OCI-LY1 (cell line): ENCODE measurements around the gene CMTM8.

ENCODE experiments used
- EZH2 ChIP-seq: fragments of 200-600 bp; sonication (generic), shearing (Covaris generic); IDR thresholded peaks from 2 replicates; pipeline ENCODE4 v1.8.0; 2017; ENCODE audit warnings: borderline replicate concordance, mixed run types, mild to moderate bottlenecking, antibody characterized with exemption, low read length, moderate library complexity, mixed read lengths
- TF ChIP-seq, protein P1 (sequence below): fragments of 200-600 bp; sonication (generic), shearing (Covaris generic); IDR thresholded peaks from 2 replicates; pipeline ENCODE4 v1.5.1; 2017; ENCODE audit warnings: mild to moderate bottlenecking, antibody characterized with exemption, low read length, moderate library complexity, mixed read lengths

DNA sequence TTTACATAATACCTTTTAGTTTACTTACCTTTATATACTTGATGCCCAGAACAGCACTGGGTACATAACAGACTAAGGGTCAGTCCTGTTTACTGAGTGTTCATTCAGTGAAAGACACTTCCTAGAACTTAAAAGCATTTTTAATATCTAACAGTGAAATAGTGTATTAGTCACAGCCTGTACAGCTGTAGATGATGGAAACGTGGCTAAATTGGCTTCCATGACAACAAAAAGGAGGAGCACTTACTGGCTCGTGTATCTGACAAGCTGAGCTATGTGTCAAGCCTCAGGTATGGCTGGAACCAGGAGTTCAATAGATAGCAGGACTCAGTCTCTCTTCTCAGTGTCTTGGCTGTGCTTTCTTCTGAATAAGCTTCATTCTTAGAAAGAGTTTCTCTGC, 40.2 kb downstream of the CMTM8 start:
- TF ChIP-seq, protein P1, sequence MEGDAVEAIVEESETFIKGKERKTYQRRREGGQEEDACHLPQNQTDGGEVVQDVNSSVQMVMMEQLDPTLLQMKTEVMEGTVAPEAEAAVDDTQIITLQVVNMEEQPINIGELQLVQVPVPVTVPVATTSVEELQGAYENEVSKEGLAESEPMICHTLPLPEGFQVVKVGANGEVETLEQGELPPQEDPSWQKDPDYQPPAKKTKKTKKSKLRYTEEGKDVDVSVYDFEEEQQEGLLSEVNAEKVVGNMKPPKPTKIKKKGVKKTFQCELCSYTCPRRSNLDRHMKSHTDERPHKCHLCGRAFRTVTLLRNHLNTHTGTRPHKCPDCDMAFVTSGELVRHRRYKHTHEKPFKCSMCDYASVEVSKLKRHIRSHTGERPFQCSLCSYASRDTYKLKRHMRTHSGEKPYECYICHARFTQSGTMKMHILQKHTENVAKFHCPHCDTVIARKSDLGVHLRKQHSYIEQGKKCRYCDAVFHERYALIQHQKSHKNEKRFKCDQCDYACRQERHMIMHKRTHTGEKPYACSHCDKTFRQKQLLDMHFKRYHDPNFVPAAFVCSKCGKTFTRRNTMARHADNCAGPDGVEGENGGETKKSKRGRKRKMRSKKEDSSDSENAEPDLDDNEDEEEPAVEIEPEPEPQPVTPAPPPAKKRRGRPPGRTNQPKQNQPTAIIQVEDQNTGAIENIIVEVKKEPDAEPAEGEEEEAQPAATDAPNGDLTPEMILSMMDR: no peak
- no peak for TF ChIP-seq EZH2
